Heart left ventricle (tissue), 13 donors: ENCODE results near the gene TNNI3K.

Experiments used
- POLR2A ChIP-seq, 2 donors: fragments of 450-650 bp; IDR thresholded peaks; one replicate each; pipeline ENCODE4 v1.6.1; 2017; ENCODE audit warnings: antibody characterized with exemption in 2 of 2, mild to moderate bottlenecking in 2 of 2, moderate library complexity in 2 of 2
- TF ChIP-seq, protein P1 (sequence below), 12 donors: fragments of 200-600 bp; sonication (generic) in 4 of 12; IDR thresholded peaks; one replicate each; pipeline versions ENCODE4 v1.5.0 to v1.8.0; 2018 to 2022; ENCODE audit warnings: antibody characterized with exemption in 12 of 12, mild to moderate bottlenecking in 5 of 12
- donor health status: ischemic (EF 13 %, LVEDD 7.1; RV severe dilation, severe dysfunction).
- donor health status: DM: no; HTN: yes; CAD: no.
- donor health status: DM: no; HTN: no; CAD: no.
- donor health status: ischemic (EF 25% LVEDD 6.9; RV normal size, moderate dysfunction).
- donor health status: ischemic (EF 25% LVEDD 5.7; RV mildly dilated, moderate dysfunction).
- donor health status: ischemic (EF 35%, LVEDD 5.7; RV mildly dilated, moderate dysfunction).
- donor health status: nonischemic (EF 11% LVEDD 7.7; RV severe dilation, severe dysfunction).
- donor health status: DM: yes; HTN: yes; CAD: no.
- donor health status: PGD.
- donor health status: ischemic (EF 29% LVEDD 5.4; RV normal size, mild dysfunction).
- donor health status: nonischemic (EF 23%, LVEDD 6.1; RV moderate dilation, normal function).

GRCh38 chr1:74395571-74395970, 160.4 kb downstream of the TNNI3K start:
- TF ChIP-seq, protein P1, sequence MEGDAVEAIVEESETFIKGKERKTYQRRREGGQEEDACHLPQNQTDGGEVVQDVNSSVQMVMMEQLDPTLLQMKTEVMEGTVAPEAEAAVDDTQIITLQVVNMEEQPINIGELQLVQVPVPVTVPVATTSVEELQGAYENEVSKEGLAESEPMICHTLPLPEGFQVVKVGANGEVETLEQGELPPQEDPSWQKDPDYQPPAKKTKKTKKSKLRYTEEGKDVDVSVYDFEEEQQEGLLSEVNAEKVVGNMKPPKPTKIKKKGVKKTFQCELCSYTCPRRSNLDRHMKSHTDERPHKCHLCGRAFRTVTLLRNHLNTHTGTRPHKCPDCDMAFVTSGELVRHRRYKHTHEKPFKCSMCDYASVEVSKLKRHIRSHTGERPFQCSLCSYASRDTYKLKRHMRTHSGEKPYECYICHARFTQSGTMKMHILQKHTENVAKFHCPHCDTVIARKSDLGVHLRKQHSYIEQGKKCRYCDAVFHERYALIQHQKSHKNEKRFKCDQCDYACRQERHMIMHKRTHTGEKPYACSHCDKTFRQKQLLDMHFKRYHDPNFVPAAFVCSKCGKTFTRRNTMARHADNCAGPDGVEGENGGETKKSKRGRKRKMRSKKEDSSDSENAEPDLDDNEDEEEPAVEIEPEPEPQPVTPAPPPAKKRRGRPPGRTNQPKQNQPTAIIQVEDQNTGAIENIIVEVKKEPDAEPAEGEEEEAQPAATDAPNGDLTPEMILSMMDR (IDR thresholded peaks at IDR 0.05): no peak
- TF ChIP-seq POLR2A (IDR thresholded peaks at IDR 0.05): no peak
